Right renal pelvis (tissue), 4 donors: ENCODE results near the gene TMEM106A. TPM values are rescaled to one million over a fixed set of nuclear protein-coding genes. Genes with fewer than 3 reads are reported as not detected.
"Not testable (repeated sequence)": the region's sequence is repeated elsewhere in the genome, so short reads cannot be mapped to it uniquely, and the experiment has no call there.

Experiments used
- DNase-seq, 4 donors: peaks; one replicate each; pipeline ENCODE4 v3.0.0-alpha.2; 2013; ENCODE audit warnings: low read depth in 4 of 4, low spot score in 3 of 4, missing footprints in 1 of 4
- polyA plus RNA-seq, 4 donors: library from polyadenylated mRNA; unstranded; fragments of 120-200 nt; gene quantifications; one replicate each; pipeline ENCODE4 v1.2.1, GENCODE V29; 2013; ENCODE audit not compliant: insufficient read length in 4 of 4

TMEM106A gene, protein sequence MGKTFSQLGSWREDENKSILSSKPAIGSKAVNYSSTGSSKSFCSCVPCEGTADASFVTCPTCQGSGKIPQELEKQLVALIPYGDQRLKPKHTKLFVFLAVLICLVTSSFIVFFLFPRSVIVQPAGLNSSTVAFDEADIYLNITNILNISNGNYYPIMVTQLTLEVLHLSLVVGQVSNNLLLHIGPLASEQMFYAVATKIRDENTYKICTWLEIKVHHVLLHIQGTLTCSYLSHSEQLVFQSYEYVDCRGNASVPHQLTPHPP
- 10 to 100 TPM; 13.6 to 20.1 (median 14.1) TPM for polyA plus RNA-seq

DNA sequence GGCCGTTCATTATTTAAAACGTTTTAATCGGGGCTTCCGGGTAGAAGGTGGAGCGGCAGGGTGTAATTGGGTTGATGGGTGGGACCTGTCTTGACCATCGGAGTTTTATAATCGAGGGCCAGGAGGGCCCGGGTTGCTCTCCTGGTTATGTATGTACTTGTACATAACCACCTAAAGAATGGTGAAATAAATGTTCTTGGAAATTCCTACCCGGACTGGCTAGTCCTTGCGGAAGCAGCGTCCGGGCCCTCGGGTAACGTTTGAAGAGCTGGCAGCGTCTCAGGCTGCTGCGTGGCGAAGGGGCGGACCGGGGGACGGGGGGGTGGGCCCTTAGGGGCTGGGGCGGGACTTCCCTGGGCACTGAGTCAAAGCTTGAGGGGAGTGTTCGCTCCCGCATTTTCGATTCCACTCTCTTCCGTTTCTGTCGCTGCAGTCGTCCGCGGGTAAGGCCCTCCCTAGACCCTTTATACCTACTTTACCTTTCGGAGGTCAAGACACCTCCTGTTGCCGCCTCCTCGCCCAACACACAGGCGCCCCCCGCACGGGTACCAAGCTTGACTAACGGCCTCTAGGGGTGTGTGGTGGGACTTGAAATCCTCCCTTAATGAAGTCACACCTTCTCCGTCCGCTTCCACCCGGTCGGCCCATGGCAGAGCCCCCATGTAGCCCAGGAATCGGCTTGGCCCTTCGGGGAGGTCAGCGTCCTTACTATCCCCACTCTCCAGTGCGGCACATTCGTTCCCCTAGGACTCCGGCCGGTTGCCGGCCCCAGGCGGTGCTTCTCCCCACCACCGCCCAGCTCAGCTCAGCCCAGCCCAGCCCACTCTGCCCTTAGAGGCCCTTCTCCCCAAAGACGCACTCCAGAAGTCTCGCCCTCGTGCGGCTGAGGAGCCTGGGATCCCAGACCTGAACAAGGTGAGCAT, at the start of gene TMEM106A:
Gene TMEM106A, plus strand, starts transcription at position 396 of the 923 bp plus-strand sequence. CDS start 1,167 bp downstream, outside the sequence.
- peak; percentile 64 to 75 (median 70) for DNase-seq

DNA sequence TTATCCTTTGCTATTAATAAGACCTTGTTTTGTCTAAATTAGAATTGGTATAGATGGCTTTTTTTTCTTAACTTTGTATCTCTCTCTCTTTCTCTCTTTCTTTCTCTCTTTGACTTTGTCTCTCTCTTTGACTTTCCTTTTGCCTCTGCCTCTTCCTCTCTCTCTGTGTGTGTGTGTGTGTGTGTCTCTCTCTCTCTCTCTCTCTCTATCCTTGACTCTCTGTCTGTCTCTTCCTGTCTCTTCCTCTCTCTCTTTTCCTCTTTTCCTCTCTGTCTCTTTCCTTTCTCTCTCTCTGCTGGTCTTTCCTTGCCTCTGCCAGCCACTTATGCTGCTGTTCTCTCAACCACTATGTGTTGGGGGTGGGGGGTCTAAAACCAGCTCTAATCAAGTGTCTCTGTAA, 45.7 kb upstream of the TMEM106A start:
- DNase-seq, result not testable (repeated sequence)

DNA sequence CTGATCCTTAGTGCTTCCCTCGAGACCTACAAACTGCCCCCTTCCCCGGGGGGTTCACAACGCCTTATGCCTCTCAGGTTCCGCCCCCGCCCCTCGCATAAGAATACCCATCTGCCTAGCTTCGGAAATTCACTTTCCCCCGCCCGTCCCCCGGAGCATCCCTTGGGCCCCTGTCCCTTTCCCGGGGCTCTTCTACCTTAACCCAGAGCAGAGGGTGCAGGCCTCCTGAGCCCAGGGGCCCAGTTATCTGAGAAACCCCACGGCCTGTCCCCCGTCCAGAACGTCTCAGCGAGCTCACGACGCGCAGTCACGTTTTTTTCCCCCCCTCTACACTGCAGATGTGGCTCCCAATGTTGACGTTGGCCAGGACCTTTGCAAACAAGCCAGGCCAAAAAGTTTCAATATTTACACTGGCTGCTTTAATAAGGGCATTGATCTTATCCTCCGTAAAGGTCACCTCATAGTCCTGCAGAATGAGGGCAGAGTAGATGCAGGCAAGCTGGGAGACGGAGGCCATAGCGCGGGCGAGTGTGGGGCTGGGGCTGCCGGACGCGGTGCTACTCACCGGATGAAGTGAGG, 42.0 kb upstream of the TMEM106A start:
- DNase-seq, result peak in 3 of 4 donors; percentile 6 to 12 (median 7)

DNA sequence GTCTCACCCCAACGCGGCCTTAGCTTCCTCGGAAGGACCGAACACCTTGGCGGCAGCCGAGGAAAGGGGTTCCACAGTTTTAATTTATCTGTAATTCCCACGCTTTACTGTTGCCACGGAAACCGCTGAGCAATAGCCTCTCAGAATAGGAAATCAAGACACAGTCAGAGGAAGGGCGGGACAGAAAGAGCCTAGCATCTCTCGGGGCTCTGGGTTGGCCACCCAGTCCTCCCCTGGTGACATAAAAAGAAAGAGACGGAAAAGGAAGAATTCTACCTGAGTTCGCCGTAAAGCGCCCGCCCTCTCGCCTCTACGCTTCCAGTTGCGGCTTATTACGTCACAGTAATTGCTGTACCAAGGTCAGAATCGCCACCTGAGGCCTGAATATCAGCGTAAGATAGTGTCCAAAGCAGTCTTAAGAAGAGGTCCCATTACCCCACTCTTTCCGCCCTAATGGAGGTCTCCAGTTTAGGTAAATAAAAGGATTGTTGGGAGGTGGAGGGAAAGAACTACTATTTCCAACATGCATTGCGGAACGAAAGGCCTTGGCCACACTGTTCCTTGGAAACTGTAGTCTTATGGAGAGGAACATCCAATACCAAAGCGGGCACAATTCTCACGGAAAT, 41.4 kb upstream of the TMEM106A start:
- DNase-seq, result peak; percentile 84 to 94 (median 90)

DNA sequence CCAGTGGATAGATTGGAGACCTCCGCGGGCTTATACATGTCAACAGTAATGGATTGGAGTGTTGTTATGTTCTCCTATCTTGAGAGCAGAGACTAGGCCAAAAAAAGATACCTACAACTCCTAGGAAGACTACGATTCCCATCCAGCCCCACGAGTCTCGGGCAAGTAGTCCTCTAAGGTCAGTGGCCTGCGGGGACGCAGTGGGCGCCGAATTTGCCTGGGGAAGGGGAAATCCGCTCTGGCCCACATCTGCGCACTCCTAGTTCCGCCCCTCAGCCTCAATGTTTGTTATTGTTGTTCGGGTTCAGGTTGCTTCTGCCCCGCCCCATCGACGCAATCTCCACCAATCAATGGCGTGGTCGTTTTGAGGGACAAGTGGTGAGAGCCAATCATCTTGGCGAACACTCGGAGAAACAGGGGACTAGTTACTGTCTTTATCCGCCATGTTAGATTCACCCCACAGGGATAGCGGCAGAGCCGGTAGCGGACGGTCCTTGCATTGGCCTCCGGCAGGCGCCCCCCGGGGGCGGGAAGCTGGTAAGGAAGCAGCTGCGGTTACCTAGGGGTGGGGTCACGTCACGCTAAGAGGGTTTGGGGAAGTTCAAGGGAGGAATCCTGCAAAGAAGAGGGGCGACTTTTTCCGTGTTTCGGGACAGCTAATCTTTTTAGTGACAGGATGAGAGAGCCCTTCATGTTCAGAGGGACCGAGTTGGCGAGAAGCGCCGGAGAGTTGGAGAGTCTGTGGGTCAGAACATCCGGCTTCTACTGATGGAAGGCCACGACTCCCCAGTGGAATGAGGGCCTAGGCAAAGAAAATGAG, 40.7 kb upstream of the TMEM106A start, which contains the start of gene NBR1:
Gene NBR1, plus strand, starts transcription at position 449 of the 820 bp plus-strand sequence. CDS start 4,586 bp downstream, outside the sequence.
- peak; percentile 95 to 99 (median 98) for DNase-seq

DNA sequence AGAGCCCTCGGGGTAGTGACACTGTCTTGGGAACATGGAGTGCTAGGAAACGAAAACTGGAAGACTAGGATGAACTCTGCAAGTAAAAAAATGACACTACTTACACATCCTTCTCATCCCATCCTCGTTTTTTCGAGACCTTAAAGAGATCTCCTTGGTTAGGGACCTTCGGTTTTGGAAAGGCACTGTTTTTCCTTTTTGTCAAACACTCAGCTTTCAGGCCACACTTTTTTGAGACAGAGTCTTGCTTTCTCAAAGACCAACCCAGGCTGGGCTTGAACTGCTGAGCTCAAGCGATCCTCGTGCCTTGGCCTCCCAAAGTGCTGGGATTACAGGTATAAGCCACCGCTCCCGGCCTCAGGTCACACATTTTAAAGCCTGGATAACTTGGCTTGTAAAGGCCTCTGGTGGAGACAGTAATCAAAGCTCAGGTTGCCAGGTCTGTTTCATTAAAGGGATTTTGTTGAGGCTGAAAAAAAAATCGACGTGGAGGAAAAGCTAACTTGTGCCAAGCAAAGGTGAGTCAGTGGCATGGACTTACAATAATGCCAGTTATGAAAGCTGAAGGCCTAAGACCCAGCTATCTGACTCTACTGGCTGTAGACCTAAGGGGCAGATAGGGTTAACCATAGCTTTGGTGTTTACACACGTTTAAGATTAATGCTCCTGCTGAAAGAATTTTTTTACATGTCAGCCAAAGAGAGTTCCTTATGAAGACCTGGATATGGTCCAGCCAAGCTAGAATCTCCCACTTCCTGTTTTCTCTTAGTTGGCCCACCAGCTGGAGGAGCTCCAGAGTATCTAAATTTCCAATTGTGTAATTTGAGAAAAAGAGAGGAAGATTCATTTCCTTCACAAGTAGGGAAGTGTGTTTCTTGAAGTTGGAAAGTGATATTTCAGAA, 39.8 kb upstream of the TMEM106A start:
- DNase-seq, result peak; percentile 52 to 77 (median 74)

DNA sequence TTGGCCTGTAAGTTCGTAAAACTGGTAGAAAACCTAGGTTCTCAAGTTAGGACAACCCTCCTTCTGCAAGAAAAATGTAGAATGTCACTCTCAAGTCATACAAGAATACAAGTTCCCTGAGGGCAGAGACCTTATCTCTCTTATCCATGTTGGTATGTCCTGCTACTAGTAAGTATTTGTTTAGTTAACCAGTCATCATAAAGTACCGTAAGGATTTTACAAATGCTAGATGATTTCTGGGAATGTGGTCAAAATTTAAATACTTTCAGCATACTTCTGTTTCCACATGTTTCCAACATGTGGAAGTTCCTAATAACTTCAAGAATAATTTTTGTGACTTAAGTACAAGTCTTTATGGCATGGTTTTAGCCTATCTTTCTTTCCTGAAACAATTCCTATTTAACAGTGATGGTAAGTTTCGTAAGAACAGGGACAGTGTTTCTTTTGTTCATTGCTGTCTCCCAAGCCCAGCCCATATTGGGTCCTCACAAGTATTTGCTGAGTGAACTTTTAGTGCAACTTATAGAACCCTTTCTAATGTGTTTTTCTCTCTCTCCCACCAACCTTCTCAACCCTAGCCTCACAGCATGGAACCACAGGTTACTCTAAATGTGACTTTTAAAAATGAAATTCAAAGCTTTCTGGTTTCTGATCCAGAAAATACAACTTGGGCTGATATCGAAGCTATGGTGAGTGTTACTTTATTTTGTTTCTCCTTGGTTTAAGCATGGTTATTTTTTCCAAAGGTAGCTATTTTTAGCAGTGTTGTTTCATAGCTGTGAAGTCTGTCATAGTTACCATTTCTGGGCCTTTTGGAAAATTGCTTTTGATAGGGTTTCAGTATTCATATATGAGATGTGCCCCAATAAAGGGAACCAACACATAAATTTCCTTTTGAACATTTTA, 36.2 kb upstream of the TMEM106A start:
- no peak for DNase-seq

DNA sequence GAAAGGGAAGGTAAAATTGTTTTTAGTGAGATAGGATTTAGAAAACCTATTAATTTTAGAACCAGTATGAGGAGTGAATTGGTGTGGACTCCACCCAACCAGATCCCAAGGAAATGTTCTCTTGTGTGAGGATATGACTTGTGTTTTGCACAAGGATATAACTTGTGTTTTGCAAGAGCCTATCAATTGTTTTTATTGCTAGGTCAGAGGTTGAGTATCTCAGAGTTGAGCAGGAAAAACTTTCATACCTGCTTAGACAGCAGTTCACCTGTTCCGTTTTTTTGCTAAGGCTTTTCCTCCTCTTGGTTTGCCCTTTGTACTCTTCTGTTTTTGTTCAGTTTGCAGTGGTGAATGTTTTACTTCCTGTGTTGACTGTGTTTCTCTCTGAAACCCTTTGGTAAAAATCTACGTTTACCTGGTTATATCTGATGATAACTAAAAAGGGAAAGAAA, 35.5 kb upstream of the TMEM106A start:
- DNase-seq, result no peak

DNA sequence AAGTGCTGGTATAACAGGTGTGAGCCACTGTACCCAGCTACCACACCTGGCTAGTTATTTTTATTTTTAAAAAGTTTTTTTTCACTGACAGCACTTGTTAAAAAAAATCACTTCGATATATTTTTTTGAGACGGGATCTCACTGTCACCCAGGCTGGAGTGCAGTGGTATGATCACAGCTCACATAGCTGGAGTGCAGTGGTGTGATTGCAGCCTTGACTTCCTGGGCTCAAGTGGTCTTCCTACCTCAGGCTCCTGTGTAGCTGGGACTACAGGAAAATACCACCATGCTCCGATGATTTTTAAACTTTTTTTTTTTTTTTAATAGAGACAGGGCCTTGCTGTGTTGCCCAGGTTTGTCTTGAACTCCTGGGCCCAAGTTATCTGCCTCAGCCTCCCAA, 27.8 kb upstream of the TMEM106A start:
- DNase-seq, result no peak

DNA sequence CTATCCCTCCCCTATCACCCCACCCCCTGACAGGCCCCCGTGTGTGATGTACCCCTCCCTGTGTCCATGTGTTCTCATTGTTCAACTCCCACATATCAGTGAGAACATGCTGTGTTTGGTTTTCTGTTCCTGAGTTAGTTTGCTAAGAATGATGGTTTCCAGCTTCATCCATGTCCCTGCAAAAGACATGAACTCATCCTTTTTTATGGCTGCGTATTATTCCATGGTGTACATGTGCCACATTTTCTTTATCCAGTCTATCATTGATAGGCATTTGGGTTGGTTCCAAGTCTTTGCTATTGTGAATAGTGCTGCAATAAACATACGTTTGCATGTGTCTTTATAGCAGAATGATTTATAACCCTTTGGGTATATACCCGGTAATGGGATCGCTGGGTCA, 25.0 kb upstream of the TMEM106A start:
- not testable (repeated sequence) for DNase-seq

DNA sequence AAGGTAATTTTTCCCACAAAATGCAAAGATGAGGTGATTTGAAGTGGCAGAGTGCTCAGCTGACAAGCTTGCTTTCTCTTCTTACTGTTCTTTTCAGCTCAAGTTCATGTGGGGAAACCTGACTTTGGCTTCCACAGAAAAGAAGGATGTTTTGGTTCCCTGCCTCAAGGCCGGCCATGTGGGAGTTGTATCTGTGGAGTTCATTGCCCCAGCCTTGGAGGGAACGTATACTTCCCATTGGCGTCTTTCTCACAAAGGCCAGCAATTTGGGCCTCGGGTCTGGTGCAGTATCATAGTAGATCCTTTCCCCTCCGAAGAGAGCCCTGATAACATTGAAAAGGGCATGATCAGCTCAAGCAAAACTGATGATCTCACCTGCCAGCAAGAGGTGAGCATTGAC, 18.4 kb upstream of the TMEM106A start:
- no peak for DNase-seq

DNA sequence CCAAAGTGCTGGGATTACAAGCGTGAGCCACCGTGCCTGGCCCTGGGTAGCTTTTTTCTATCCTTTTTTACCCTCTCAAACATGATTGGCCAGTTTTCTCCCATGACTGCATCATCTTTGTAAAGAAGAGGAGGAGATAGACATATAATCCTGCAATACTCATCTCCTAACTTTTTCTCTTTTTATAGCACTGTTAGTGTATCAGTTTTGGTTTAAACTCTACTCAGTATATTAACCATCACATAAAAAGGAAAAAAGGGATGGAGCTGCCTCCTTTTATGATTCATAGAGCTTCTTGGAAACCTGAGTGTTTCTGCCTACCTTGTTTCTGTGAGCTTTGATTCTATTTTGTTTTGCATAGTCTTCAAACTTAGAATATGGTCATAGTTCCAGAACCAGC, 12.0 kb upstream of the TMEM106A start:
- no peak for DNase-seq

DNA sequence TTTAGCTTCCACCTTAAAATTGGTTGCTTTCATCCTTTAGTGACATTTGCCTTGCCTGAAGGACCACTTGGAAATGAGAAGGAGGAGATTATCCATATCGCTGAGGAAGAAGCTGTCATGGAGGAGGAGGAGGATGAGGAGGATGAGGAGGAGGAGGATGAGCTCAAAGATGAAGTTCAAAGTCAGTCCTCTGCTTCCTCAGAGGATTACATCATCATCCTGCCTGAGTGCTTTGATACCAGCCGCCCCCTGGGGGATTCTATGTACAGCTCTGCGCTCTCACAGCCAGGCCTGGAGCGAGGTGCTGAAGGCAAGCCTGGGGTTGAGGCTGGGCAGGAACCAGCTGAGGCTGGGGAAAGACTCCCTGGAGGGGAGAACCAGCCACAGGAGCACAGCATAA, 11.5 kb upstream of the TMEM106A start:
- DNase-seq, result no peak

DNA sequence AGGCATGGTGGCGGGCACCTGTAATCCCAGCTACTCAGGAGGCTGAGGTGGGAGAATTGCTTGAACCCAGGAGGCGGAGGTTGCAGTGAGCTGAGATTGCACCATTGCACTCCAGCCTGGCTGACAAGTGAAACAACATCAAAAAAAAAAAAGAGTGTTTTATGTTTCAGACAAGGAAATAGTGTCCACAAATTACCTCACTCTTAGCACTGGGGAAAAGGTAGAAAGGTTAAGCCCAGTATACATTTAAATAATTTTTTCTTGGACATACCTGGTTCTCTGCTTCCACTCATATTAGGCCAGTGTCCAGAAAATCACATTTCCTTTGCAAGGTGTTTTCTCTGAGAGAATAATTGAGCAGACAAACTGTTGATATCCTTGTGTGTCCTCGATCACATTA, 8.7 kb upstream of the TMEM106A start:
- not testable (repeated sequence) for DNase-seq

DNA sequence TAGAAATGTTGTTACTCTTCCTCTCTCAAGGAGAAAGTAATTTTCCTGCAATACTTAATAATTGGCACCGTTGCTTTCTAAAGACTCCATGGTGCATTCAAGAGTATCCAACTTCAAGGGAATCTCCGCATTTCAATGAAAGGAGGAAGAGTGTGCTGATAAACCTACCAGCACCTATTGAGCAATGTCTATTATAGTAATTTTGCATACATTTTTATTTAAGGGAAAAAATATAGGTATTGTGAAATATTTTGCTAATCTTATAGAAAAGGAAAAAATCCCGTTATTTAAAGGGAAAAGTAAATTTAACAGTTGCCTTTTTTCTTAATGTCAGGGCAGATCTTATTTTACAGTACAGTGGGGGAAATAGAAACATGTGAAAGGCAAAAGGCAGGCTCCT, 1.1 kb upstream of the TMEM106A start:
- DNase-seq, result no peak

DNA sequence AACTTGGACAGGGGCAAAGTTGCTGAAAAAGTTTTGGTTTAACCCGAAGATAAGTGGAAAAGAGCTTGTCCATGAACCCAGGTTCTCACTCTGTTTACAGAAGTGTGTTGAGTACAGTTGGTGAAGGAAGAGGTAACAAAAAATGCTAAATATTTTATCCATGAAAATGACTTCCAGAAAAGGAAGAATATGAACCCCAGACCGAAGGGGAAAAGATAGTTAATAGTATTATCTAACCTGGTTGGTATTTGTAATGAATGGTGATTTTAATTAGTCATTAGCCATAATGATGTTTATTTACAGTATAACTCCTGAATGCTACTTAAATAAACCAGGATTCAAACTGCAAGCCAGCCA, 574 bp upstream of the TMEM106A start:
- DNase-seq, result no peak

DNA sequence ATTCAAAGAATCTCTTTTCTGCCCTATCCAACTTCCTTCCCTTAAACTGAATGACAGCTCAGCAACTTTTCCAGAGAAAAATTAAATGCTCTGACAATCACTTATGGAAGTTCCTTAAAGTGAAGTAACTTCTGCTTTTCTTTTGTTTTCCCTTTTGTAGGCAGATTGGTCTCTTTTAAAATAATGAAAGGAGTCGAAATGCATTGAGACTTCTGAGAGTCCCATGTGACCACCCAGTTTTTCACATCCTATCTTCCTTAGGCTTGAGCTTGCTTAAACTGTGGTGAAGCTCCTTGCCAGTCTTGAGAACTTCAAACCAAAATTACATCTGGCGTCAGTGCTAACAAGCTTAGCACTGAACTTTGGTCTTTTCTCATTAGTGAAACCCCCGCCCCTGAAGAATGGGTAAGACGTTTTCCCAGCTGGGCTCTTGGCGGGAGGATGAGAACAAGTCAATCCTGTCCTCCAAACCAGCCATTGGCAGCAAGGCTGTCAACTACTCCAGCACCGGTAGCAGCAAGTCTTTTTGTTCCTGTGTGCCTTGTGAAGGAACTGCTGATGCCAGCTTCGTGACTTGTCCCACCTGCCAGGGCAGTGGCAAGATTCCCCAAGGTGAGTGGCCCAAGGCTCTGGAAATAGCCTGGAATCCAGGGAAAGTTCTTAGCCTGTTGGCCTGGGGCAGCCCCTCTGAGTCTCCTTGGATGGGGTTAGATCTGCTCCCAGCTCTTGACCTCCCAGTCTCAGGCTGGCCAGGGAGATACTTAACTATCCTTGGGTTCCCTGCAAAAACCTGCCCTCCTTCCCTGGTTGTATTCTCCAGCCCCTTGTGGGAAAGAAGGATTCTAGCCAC, 1.2 kb downstream of the TMEM106A start:
- DNase-seq, result no peak
